ENCODE results near the gene ASB16.

DNA sequence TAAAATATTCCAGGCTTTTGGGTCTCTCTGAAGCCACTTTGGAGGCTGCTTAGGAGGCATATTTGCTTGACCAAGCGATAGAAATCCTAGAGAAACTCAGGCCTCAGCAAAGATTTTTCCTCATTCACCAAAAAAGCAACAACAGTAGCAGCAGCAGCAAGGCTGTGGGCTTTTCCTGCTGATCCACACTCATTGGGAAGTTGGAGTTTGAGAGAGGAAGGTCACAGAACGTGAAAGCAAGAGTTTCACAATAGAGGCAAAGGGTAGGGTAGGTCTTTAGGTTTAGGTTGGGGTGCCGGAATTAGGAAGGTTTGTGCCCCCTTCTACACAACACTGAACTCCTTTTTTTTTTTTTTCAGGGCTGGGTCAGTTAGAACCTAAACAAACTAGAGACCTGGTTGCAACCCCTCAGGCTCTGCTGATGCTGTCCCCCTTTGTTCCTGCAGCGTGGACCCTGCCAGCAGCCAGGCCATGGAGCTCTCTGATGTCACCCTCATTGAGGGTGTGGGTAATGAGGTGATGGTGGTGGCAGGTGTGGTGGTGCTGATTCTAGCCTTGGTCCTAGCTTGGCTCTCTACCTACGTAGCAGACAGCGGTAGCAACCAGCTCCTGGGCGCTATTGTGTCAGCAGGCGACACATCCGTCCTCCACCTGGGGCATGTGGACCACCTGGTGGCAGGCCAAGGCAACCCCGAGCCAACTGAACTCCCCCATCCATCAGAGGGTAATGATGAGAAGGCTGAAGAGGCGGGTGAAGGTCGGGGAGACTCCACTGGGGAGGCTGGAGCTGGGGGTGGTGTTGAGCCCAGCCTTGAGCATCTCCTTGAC lies 18.3 kb downstream of the ASB16 start:
- no peak for TF ChIP-seq TOX (CRISPR knock-in tag; IDR thresholded peaks at IDR 0.05; ENCODE audit: borderline replicate concordance)
- TF ChIP-seq, protein P1, sequence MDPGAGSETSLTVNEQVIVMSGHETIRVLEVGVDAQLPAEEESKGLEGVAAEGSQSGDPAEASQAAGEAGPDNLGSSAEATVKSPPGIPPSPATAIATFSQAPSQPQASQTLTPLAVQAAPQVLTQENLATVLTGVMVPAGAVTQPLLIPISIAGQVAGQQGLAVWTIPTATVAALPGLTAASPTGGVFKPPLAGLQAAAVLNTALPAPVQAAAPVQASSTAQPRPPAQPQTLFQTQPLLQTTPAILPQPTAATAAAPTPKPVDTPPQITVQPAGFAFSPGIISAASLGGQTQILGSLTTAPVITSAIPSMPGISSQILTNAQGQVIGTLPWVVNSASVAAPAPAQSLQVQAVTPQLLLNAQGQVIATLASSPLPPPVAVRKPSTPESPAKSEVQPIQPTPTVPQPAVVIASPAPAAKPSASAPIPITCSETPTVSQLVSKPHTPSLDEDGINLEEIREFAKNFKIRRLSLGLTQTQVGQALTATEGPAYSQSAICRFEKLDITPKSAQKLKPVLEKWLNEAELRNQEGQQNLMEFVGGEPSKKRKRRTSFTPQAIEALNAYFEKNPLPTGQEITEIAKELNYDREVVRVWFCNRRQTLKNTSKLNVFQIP (CRISPR knock-in tag; IDR thresholded peaks at IDR 0.05; ENCODE audit: borderline replicate concordance, low read depth) = no peak
- TF ChIP-seq, protein P2, sequence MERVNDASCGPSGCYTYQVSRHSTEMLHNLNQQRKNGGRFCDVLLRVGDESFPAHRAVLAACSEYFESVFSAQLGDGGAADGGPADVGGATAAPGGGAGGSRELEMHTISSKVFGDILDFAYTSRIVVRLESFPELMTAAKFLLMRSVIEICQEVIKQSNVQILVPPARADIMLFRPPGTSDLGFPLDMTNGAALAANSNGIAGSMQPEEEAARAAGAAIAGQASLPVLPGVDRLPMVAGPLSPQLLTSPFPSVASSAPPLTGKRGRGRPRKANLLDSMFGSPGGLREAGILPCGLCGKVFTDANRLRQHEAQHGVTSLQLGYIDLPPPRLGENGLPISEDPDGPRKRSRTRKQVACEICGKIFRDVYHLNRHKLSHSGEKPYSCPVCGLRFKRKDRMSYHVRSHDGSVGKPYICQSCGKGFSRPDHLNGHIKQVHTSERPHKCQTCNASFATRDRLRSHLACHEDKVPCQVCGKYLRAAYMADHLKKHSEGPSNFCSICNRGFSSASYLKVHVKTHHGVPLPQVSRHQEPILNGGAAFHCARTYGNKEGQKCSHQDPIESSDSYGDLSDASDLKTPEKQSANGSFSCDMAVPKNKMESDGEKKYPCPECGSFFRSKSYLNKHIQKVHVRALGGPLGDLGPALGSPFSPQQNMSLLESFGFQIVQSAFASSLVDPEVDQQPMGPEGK (CRISPR knock-in tag; IDR thresholded peaks at IDR 0.05; ENCODE audit: borderline replicate concordance) = no peak
- no peak for TF ChIP-seq ZFP3 (CRISPR knock-in tag; IDR thresholded peaks at IDR 0.05)
- TF ChIP-seq CSDC2 (CRISPR knock-in tag; IDR thresholded peaks at IDR 0.05) = no peak
- TF ChIP-seq ZFP30 (CRISPR knock-in tag; IDR thresholded peaks at IDR 0.05) = no peak
- no peak for TF ChIP-seq ARNTL (CRISPR knock-in tag; IDR thresholded peaks at IDR 0.05; ENCODE audit: borderline replicate concordance, low read depth)
- no peak for TF ChIP-seq ESRRG (CRISPR knock-in tag; IDR thresholded peaks at IDR 0.05)
- no peak for TF ChIP-seq RARB (CRISPR knock-in tag; IDR thresholded peaks at IDR 0.05)
- no peak for TF ChIP-seq GLIS3 (CRISPR knock-in tag; IDR thresholded peaks at IDR 0.05)
- TF ChIP-seq ZNF8 (CRISPR knock-in tag; IDR thresholded peaks at IDR 0.05) = no peak

Measured in SK-N-SH treated with all-trans-retinoic acid at 6 μM for 48 hours (cell line).